Non-pigmented ciliary epithelial cell (primary cell): Measurements from ENCODE around the gene CHST11.

Experiments
- DNase-seq: peaks from one replicate; pipeline ENCODE4 v3.0.0-alpha.2; 2010; ENCODE audit warnings: low read depth

Gene CHST11

DNA sequence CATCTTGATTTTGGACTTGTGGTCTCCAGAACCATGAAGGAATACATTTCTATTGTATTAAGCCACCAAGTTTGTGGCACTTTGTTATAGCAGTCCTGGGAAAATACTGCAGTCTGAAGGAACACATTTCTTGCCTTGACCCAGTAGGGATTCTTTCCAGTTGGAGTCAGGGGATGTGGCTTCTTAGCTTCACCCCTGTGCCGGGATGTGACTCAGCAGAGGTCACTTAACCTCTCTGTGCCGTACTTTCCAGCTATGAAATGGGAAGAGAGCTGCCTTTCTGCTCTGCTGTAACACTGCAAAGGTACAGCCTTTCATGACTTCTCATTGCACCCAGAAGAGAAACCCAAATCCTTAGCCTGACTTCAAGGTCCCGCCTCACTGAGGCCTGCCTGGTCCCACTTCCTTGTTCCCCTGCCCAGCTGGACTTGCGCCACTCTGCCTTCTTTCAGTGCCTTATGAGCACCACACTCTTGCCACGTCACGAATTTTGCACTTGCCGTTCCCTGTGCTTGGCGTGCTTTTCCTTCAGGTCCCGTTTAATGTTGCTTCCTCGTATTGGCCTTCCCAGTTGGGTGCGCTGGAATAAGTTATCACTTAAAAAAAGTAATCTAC, 24.2 kb downstream of the CHST11 start:
- peak; percentile 77 for DNase-seq

DNA sequence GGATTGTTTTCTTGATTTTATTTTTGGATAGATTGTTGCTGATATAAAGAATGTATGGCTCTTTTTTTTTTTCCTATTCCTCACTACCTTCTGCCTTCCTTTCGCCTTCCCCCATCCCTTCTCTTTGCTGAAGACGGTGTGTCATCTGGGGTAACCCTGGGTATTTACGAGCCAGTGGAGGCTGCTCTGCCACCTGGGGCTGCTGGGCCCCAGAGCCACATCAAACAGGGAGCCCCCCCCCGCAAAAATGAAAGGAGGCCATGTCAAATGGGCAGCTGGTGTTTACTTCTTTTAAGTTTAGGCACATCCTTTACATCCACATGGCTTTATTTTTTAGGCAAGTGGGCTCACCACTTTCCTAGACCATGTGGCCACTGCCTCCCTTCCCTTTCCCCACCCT, 25.4 kb downstream of the CHST11 start:
- DNase-seq: no peak

DNA sequence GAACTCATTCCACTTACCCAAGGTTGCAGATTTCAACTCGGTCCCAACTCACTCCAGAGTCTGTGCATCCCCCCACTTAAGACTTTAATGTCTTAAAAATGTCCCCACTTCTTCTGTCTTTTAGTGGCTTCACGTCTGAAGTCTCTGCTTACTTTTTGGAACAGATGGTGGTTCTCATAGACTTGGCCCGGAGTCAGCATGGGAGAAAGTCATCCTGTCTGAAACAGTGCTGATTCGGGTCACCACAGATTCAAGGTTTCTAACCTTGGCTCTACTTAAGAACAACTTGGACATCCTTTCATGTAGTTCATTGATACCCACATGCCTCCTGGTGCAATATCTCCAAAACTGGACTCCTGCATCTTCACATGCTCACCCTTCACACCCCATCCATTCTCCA, 26.0 kb downstream of the CHST11 start:
- DNase-seq: no peak

DNA sequence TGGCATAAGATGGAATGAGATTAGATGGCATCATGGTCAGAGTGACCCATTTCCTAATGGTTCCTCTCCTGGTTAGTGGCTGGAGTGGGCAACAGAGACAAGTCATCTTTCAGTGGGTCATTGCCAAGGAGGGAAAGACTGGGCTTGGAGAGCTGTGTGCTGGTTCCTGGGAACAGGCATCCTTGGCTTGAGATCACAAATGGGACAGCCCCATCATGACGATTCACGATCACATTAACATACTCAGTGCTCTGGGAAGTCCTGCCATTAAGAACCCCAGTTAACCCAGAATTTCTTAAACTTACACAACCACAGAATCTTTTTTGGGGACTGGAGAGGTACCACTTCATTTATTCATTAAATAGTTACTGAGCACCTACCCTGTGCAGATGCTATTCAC, 27.3 kb downstream of the CHST11 start:
- DNase-seq: no peak

DNA sequence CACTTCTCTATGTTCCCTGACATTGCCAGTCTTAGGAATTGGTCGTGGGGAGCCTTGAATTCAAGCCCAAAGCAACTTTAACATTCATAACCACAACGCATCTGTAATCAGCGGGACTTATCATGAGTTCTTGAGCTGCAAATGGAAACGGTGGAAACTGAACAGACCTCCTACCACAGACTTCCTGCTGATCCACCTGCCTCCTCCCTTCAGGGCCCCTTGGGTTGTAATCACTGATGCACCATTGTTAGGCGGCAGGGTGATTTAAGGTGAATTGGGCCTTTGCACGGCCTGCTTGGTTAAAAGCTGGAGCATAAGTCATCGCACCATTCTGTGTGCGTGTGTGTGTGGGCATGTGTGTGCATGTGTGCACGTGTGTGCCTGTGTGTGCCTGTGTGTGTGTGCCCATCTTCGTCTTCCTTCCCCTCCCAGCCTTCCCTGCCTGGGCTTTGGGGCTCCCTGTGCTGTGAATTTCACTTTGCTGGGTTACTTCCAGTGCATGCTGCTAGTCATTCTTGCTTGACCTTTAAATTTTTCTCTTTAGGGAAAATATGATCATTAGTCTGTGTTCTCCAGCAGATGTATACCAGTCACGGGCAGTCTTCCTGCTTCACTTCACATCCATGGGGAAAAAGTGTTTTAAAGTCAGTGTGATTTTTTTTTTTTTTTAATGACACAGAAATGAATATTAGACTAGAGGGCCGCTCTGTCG, 29.1 kb downstream of the CHST11 start:
- no peak for DNase-seq

DNA sequence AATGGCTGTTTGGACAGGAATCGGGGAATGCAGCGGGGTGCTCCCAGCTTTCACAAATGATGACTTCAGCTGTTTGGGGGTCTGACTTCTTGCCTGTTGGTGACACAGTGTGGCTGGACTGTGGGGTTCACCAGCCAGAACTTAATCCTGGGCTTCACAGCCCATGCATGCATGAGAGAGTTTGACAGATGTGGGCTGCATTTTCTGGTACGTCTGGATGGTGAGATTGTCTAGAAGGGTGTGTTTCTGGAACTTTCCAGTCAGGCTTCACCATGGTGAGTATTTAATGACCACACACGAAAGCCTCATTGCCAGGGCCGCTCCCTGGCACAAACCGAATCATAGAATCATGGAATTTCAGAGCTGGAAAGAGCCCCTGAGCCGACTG, 29.6 kb downstream of the CHST11 start:
- DNase-seq: no peak

DNA sequence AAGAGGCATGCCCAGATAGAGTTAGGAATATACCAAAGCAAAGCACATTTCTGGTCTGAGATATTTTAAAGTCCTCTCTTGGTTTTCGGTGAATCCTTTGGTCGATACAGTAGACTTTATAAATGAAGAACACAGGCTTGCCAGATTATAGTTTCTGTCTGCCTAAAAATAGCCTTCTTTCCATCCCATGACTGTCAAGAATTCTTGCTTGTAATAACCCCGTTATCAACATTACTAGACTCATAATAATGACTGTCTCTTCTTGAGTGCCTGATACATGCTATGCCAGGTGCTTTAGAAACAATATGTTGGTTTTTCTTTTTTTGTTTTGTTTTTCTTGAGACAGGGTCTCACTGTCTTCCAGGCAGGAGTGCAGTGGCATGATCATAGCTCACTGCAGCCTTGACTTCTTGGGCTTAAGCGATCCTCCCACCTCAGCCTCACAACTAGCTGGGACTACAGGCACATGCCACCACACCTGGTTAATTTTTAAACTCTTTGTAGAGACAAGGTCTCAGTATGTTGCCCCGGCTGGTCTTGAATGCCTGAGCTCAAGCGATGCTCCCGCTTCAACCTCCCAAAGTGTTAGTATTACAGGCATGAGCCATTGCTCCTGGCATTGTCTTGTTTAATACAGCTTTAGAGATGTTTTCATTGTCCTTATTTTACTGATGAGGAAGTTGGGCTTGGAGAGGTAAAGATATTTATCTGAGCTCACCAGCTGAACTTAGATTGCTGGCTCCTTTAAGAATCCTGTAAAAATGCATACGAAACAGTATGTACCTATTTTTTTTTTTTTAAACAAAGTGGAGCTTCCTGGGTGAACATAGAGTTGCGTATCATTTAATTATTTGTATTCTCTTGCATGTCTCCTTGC, 30.4 kb downstream of the CHST11 start:
- DNase-seq: no peak

DNA sequence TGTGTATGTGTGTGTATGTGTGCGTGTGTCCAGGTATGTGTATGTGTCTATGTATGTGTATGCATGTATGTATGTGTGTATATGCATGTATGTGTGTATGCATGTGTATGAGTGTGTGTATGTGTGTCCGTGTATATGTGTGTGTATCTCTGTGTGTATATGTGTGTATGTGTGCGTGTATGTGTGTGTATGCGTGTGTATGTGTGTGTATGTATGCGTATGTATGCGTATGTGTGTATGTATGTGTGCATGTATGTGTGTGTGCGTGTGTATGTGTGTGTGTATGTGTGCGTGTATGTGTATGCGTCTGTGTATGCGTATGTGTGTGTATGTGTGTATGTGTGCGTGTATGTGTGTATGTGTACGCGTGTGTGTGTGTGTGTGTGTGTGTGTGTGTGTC, 31.6 kb downstream of the CHST11 start:
- DNase-seq: no peak

DNA sequence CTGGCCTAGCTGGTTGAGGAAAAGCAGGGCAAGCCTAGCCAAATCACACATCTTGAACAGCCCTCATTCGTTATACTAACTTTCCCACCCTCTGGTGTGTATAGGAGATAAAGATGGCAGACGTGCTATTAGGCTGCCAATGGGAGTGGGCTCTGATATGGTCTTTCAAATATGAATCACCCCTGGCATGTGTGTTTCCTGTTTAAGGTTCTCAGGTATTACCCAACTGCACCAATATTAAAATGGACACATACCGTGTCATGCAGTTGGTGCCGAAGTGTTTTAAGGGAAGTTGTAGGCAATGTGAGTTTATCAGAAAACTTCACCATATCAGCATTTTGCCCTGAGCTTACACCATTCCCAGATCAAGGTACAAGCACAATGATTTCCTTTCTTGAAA, 33.4 kb downstream of the CHST11 start:
- DNase-seq: no peak

DNA sequence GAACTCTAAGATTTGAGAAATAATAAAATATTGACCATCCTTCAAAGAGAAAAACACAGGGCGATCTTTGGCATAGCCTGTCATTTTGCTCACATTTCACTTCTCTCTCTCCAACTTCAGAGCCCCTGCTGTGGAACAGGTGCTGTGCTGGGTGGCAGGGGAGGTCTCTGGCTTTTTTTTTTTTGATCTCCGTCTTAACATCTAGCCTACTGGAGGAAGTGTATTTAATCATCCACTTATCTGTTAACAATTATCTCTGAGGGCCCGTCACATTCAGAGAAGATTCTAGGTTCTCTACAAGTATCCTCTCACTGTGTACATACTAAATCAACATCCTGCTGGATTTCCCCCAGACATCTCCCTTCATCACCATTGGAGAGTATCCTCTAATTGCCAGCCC, 34.1 kb downstream of the CHST11 start:
- DNase-seq: no peak

DNA sequence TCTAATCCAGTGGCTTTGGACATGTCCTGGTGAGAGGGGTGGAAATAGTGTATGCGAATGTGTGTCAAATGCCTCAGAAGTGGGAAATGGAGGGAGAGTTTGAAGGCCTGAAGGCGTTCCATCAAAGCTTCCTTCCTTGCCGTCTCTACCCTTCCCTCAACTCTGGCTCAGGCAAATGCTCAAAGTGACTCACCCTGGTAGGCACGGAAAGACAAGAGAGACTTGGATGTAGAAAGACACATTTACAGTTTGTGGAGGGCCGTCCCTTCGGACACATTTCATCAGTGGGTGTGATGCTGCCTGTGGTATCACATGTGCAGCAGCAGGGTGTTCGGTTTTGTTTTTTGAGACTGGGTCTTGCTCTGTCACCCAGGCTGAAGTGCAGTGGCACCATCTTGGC, 36.7 kb downstream of the CHST11 start:
- DNase-seq: no peak

DNA sequence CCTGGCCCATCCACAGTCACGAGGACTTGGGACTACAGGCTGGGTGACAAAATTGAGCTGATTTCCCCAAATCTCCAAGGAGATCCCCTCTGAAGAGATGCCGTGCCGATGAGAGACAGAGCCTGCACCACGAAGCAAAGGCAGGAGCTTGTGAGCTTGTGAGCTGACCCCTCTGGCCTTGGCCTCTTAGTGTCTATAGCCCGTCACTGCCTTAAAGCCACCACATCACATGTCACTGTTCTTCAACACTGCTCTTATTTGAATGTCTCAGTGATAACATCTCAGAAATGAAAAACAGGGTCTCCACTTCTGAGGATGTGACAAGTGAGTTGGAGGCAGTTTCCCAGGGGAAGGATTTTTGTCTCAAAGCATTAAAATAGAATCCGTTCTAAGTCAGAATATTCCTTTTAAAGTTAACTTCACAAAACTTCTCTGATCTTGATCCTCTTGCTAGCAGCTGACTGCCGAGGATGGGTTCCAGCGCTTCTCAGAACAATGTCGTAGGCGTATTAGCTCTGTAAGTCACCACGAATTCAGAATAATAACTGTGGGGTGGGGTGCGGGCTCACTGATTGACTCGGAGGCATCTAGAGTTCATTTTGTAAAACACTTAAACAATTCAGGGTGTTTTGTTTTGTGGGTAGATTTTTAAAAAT, 37.5 kb downstream of the CHST11 start:
- DNase-seq: peak; percentile 55

DNA sequence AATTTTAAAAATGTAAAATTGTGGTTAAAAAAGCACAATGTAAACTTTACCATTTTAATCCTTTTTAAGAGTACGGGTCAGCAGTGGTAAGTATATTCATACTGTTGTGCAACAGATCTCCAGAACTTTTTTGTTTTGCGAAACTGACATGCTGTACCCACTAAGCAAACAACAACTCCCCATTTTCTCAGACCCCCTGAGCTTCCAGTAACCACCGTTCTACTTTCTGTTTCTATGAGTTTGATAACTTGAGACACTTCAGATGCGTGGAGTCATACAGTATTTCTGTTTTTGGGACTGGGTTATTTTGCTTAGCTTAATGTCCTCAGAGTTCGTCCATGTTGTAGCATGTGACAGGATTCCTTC, 38.0 kb downstream of the CHST11 start:
- DNase-seq: peak; percentile 30

DNA sequence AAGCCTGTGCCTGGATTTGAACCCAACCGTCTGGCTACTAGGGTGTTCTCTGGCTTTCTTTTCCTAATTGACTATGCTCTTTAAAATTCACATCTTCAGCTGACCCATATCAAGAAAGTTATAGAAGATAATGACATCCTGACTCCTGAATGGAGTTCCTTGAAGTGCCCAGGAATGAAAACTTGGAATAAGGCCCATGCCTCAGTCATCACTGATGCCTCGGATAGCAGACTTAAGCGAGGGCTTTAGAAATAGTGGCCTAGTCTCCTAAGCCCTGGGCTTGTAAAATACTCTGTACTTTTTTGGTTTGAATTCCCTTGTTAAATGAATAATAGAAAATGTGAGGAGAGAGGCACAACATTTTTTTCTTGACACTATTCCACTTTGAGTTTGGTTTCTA, 39.0 kb downstream of the CHST11 start:
- no peak for DNase-seq

DNA sequence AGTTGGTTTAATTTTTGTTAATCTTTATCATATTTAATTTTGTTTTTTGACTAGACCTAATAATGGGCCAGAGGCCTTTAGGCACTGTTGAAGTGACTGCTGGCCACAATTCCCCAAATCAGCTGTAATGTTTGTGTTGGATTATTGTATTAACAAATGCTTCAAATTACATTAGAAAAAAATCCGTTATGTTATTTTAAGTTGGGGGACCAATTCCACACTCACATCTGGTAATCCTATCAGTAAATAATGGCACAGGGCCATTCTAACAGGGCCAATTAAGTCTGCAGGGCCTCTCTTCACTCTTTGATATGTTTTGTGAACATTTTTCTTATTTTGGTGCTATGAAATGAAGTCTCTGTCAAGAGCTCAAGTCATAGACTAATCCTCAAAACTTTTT, 39.6 kb downstream of the CHST11 start:
- no peak for DNase-seq

DNA sequence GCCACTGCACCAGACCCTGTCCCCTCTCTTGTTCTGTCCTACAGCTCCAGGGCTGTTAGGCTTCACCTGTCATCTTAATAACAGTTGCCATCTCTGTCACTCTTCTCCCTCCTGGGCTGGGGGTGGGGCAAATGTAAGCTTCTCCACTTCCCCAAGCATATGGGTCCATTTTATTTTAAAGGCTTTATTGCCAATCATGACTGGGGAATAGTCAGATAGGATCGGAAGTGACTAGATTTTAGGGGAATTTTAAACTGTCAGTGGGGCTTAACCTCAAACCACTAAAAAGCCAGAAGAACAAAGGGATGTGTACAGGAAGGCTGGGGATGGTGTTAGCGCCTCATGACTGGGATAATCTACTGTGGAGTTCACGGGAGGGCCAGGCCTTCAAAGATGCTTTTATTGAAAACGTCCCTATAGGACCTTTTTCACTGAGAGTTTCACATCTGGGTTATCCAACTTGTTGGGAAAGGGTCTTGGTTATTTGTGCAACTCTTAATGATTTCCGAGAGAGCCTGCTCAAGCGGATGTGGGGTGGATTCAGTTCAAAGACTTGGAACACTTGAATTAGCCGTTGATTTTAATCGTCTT, 41.6 kb downstream of the CHST11 start:
- peak; percentile 77 for DNase-seq

DNA sequence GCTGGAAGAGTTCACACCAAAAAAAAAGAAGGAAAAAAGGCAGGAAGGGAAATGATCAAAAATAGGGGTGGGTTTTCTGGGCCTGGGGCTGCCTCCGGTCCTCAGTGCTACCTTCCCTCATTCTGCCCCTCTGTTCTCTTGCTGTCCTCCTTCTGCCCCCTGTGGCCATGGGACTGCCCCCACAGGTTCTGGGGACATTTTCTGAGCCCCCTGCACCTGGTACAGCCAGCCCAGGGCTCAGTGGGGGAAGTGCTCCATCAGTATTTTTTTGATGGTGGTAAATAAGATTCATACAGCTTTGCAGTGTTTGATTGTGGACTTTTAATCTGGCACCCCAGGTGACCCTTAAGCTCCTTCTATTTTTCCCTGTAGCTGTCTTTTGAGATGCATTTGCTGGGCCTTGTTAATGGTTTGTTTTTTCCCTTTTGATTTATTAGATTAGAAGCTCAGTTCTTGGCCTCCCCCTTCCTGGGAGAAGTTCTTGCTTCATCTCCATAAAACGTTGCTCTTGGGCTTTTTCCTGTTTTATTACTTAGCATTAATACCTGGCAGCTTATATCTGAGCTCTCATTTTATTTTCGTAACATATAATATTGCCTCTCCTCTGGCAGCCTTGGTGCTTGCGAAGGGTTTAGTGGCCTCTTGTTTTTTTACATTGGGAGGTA, 43.1 kb downstream of the CHST11 start:
- no peak for DNase-seq

DNA sequence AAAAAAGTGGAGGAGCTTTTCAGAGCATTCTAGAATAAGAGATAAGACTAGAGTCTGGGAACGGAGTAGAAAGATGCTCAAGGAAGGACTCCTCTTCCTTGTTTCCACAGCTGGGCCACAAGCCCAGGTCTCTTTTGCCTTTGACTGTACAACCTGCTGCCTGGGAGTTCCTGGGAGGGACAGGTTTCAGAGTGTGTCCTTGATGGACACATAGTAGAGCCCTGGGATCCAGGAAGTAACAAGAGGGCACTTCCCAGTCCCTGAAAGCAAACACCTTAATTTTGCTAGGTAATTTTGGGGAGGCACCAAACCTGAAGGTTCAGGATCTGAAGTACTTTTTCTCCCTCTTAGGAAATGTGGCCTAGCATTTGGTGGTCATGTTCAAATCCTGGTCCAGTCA, 44.4 kb downstream of the CHST11 start:
- no peak for DNase-seq

DNA sequence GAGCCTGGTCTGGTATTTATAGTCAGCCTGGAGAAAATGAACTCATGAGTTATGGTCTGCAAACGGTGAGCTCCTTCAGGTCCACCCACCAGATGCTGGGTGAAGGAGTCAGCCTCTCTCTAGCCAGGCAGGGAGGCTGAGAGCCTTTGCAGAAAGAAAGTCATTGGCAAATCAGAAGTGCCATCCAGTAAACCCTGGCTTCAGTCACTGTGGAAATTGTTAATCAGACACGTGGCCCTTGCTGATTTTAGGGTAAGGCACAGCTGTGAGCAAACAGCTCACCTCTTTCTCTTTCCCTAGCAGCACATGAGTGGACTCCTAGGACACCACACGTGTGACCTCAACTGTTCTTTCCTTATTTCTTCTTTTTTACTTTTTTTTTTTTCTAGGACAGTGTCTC, 44.9 kb downstream of the CHST11 start:
- DNase-seq: no peak

DNA sequence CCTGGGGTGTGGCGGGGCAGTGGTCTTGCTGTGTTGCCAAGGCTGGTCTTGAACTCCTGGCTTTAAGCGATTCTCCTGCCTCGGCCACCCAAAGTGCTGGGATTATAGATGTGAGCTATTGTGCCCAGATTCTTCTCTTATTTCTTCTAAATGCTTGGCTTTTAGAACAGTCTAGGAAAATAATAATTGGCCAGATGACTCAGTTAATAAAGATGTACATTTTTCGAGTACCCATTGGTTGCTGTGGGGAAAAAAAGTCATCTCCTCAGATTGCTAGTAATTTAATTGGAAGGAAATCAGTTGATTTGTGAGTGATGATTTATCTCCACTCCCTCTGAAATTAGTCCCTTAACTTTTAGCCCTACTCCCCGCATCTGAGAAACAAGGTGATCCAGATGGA, 45.5 kb downstream of the CHST11 start:
- DNase-seq: no peak

DNA sequence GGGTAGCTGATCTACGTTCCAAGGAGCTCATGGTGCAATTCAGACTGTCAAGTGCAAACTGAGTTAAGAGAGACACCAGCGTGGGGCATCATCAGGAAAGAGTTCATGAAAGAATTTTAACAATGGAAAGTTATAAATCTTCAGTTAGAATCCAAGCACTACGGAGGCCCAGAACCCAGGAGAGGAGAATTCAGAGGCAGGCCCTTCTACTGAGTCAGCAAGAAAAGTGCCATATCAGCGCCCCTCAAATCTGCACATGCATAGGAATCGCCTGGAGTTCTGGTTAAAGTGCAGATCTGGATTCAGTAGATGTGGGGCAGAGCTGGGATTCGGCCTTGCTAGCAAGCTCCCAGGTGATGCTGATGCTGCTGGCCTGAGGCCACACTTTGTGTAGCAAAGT, 45.9 kb downstream of the CHST11 start:
- no peak for DNase-seq

DNA sequence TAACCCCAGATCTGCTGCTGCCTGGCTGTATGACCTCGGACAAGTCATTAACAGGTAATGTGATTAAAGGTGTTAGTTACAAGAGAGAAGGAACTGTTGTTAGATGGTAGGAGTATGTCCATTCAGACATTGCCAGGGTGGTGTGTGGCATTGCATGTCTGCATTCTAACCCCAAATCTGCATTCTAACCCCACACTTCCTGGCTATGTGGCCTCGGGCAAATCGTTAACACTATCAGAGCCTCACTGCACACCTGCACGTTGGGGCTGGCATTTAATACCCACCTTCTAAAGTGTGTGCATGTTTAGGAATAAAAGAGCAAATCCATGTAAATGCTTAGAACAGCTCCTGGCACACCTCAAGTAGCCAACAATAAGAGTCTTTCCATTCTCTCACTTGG, 46.4 kb downstream of the CHST11 start:
- no peak for DNase-seq
